ENCODE measurements around the gene PNKD. TPM values are rescaled to one million over a fixed set of nuclear protein-coding genes. Genes with fewer than 3 reads are reported as not detected.
"Not testable (repeated sequence)": the region's sequence is repeated elsewhere in the genome, so short reads cannot be mapped to it uniquely, and the experiment has no call there.

Gene PNKD
- total RNA-seq, 1 experiment from 2014 or later, result 40.8 TPM

DNA sequence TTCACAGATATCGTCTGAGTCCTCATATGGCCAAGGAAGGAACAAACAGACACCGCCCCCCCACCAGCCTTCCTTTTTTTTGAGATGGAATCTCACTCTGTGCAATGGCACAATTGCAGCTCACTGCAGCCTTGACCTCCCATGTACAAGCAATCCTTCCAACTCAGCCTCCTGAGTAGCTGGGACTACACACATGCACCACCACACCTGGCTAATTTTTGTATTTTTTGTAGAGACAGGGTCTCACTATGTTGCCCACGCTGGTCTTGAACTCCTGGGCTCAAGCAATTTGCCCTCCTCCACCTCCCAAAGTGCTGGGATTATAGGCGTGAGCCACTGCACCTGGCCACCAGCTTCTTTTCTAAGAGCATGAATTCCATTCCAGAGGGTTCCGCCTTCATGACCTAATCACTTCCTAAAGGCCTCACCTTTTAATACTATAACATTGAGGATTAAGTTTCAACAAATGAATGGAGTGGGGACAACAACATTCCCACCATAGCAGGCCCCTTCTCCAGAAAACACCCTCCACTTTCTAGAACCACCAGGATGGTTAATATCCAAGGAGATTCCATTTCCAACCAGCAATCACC is 24.2 kb downstream of the PNKD start:
- Histone ChIP-seq H3K9me3 (no peaks in the 10 kb centered on the region), H3K36me3 (no peaks in the 10 kb centered on the region; the same call in none of the 2 replicates), H3K4me3 (no peak overlapping the region), H3K27me3 (no peaks in the 10 kb centered on the region)
- DNase-seq, result no peak

DNA sequence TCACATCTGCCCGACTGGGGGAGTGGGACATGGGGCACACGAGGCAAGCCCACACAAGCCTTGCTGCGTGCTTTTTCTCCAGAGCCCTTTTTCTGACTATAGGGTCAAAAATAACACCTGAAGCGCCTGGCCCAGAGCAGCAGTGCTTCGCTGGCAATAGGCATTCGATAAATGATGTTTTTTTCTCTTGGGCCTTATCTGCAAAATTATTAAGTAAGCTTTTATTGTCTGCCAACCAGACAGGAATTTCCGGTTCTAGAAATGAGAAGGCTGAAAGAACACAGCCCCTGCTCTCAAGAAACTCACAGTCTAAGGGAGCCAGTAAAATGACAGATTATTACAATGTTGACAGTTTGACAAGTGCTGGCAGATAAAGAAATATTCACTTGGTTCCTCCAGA is 24.7 kb downstream of the PNKD start:
- DNase-seq, result no peak
- Histone ChIP-seq H3K9me3 (no peaks in the 10 kb centered on the region), H3K4me3 (no peak overlapping the region), H3K36me3 (no peaks in the 10 kb centered on the region; the same call in none of the 2 replicates), H3K27me3 (no peaks in the 10 kb centered on the region)

DNA sequence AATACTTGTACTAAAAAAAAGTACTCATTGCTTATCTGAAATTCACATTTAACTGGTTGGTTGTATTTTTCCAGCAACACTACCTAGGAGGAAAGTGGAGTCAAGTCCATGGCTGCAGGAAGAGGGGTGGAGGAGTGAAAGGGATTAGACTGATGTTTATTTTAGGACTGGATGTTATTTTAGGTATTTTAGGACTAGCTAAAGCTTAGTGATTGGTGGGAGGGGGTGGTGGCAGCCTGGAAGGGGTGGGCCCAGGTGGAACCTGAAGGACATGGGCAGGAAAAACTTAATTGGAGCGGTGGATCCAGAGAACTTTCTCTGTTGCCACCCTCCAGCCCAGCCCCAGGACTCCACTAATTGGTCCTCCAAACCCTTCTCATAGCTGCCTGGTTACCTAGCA is 25.9 kb downstream of the PNKD start:
- H3K36me3 ChIP-seq, result no peaks in the 10 kb centered on the region
- DNase-seq, result no peak

DNA sequence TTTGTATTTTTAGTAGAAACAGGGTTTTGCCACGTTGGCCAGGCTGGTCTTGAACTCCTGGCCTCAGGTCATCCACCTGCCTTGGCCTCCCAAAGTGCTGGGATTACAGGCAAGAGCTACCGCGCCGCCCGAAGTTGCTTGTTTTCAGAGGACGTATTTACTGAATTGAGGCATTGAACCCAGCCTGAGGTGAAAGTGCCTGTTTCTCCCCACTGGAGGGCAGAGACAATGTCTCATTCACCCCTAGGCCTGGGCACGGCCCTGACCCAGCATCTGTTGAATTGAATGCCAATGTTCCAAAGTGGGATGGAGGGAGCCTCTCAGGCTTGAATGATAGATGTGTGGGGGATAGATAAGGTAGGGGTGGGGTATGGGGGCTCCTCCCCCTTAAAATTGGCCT is 26.5 kb downstream of the PNKD start:
- no peak for DNase-seq
- no peaks in the 10 kb centered on the region for H3K27me3 ChIP-seq
- no peak overlapping the region for H3K4me3 ChIP-seq

More for the DNA sequence above, 25.9 kb downstream of the PNKD start:
- Histone ChIP-seq H3K9me3 (no peaks in the 10 kb centered on the region), H3K4me3 (no peak overlapping the region), H3K27me3 (no peaks in the 10 kb centered on the region)

DNA sequence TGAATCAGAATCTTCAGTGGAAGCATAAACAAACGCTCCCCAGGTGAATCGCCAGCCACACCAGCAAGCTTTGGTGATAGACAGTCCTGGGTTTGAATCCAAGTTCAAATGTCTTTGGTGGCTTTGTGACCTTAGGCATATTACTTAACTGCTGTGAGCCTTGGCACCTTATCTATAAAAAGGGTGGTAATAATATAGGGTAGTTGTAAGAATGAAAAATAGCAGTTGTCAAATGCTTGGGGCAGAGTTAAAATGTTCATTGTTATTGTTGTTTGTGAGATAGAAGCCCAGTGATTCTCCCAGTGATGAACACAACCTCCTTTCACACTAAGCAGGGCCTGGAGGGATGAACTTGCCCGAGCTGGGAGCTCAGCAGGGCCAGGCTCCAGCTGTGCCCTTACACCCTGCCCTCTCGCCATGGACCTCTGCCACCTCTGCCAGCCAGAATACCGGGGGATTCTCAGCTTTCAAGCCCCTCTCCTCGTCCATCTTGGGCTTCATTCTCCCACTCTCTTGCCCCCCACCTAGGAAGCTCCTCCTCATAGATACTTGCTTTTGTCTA is 28.1 kb downstream of the PNKD start:
- no peak for DNase-seq
- Histone ChIP-seq H3K36me3 (no peaks in the 10 kb centered on the region), H3K27me3 (no peaks in the 10 kb centered on the region)

More for the DNA sequence above, 26.5 kb downstream of the PNKD start:
- H3K9me3 ChIP-seq, result no peaks in the 10 kb centered on the region
- no peaks in the 10 kb centered on the region for H3K36me3 ChIP-seq

DNA sequence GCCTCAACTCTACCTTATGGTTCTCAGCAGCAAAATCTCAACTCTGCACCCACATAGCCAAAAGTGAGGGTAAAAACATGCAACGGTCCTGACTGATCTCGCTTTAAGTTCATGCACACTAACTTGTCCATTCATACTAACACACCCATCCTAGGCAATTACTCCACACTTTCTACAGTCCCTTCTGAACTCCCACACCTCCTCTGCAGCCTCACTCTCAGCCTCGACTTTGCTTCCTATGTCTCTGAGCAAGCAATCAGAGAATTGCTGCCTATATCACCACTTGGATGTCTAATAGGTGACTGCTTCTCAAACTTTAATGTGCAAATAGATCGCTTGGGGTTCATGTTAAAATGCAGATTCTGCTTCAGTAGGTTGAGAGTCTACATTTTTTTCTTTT is 29.8 kb downstream of the PNKD start:
- Histone ChIP-seq H3K4me3 (no peak overlapping the region), H3K36me3 (no peaks in the 10 kb centered on the region), H3K27me3 (no peaks in the 10 kb centered on the region), H3K9me3 (no peaks in the 10 kb centered on the region)
- no peak for DNase-seq

More for the DNA sequence above, 28.1 kb downstream of the PNKD start:
- H3K9me3 ChIP-seq, result no peaks in the 10 kb centered on the region
- no peak overlapping the region for H3K4me3 ChIP-seq

DNA sequence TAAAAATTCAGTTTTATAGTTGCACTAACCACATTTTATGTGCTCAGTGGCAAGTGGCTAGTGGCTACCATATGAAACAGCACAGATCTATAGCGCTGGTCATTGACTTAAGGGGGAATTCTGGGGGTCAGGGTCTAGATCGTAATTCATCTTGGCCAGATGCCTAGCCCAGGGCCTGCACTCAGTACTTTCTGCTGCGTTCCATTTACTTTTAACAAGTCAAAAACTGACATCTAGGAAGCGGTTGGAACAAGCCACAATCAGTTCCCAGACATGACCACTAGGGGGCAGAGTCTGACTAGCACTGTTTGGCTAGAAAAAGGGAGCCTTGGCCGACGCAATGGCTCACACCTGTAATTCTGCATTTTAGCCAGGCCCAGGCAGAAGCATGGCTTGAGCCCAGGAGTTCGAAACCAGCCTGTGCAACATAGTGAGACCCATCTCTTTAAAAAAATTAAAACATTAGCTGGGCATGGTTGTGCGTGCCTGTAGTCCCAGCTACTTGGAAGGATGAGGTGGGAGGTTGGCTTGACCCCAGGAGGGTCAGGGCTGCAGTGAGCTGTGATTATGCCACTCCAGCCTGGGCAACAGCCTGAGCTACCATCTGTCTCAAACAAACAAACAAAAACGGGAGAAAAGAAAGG is 31.0 kb downstream of the PNKD start:
- H3K27me3 ChIP-seq, result no peaks in the 10 kb centered on the region
- H3K9me3 ChIP-seq, result no peaks in the 10 kb centered on the region
- H3K36me3 ChIP-seq, result no peaks in the 10 kb centered on the region
- DNase-seq, result peak; percentile 61
- H3K4me3 ChIP-seq, result no peak overlapping the region

DNA sequence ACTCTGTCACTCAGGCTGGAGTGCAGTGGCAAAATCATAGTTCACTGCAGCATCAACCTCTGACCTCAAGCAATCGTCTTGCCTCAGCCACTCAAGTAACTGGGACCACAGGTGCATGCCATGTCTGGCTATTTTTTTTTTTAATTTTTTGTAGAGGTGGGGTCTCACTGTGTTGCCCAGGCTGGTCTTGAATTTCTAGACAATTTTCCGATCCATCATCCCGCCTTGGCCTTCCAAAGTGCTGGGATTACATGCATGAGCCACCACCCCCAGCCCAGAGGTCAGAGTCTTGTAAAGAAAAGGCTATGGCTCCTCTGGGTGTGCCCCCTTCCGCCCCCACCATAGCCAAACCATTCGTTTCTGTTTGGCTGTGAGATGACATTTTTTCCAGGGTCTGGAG is 35.1 kb downstream of the PNKD start:
- H3K36me3 ChIP-seq, result no peaks in the 10 kb centered on the region
- H3K4me3 ChIP-seq, result no peak overlapping the region
- H3K27me3 ChIP-seq, result no peaks in the 10 kb centered on the region
- H3K9me3 ChIP-seq, result no peaks in the 10 kb centered on the region
- DNase-seq, result no peak

DNA sequence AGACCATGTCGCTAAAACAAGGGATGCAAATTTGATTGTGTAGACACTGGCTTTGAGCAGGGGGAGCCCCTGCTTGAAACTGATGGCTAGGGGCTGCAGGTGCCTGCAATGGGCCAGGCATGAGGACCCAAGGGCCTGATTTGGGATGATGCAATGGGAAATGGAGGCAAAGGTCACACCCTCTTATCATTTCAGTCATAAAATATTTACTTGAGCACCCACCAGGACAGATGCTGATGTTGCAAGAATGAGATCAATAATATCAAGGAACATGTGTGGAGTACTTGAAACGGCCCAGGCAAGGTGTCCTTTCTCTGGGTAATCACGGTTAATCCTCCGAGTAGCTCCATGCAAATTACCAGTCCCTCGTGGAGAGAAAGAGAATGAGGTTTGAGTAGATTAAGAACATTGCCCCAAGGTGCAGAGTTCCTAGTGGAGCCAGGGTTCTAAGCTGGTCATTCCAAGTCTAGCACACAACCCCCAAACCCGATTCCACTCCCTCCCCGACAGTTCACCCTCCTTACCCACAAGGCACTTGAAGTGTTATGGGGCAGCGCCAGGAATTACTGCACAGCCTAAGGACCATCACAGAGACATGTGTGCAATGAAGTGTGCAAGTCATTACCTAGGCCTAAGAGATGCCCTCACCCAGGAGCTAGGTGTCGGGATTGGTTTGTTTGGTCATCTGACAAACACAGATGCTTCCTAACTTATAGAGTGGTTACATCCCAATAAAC is 36.0 kb downstream of the PNKD start:
- DNase-seq, result no peak
- H3K27me3 ChIP-seq, result no peaks in the 10 kb centered on the region
- no peak overlapping the region for H3K4me3 ChIP-seq
- no peaks in the 10 kb centered on the region for H3K36me3 ChIP-seq
- H3K9me3 ChIP-seq, result no peaks in the 10 kb centered on the region

DNA sequence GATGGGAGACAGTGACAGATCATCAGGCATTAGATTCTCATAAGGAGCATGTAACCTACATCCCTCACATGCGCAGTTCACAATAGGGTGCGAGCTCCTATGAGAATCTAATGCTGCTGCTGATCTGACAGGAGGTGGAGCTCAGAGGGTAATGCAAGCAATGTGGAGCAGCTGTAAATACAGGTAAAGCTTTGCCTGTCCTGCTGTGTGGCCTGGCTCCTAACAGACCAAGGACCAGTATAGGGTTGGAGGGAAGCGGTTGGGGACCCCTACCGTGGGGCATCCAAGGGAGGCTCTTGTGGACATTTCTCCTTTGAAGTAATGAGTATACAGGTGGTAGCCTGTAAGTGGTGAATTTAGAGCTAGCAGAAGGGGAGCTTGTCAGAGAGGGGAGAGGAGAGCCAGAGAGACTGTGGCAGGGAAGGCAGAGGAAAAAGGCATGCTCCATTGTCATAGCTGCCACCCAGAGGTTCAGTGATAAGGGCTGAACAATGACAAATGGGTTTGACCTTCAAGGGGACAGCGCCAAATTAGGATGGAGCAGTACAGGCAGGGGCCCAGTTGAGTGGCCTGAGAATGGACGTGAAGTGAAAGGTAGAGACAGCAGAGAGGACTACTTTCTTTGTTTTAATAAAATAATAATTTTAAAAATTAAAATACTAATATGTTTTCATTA is 37.2 kb downstream of the PNKD start:
- DNase-seq, result no peak
- Histone ChIP-seq H3K9me3 (no peaks in the 10 kb centered on the region), H3K27me3 (no peaks in the 10 kb centered on the region), H3K36me3 (no peaks in the 10 kb centered on the region), H3K4me3 (no peak overlapping the region)

DNA sequence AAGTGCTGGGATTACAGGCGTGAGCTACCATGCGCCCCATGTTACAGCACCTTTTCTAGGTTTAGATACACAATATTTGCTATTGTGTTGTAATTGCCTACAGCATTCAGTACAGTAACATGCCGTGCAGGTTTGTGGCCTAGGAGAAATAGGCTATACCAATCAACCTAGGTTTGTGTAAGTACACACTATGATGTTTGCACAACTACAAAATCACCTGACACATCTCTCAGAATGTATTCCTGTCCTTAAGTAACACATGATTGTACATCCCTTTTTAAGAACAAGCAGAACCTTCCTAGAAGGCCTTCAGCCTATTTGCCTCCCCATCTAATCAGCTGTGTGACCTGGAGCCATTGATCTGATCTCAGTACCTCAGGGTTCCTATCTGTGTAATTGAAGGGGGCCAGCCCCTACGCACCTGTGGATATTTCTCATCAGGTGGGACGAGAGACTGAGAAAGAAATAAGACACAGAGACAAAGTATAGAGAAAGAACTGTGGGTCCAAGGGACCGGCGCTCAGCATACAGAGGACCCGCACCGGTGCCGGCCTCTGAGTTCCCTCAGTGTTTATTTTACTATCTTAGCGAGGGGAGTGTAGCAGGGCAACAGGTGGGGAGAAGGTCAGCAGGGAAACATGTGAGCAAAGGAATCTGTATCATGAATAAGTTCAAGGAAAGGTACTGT is 40.7 kb downstream of the PNKD start:
- H3K4me3 ChIP-seq, result no peak overlapping the region
- H3K36me3 ChIP-seq, result no peaks in the 10 kb centered on the region
- DNase-seq, result no peak
- H3K27me3 ChIP-seq, result no peaks in the 10 kb centered on the region
- H3K9me3 ChIP-seq, result no peaks in the 10 kb centered on the region

DNA sequence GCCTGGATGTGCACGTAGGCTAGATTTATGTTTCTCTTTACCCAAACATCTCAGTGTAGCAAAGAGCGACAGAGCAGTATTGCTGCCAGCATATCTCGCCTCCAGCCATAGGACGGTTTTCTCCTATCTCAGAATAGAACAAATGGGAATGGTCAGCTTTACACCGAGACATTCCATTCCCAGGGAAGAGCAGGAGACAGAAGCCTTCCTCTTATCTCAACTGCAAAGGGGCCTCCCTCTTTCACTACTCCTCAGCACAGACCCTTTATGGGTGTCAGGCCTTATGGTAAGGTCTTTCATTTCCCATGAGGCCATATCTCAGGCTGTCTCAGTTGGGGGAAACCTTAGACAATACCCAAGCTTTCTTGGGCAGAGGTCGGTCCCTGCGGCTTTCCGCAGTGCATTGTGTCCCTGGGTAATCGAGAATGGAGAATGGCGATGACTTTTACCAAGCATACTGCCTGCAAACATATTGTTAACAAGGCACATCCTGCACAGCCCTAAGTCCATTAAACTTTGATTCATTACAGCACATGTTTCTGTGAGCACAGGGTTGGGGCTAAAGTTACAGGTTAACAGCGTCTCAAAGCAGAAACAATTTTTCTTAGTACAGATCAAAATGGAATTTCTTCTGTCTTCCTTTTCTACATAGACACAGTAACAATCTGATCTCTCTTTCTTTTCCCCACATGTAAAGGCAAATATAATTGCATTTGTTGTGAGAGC is 41.4 kb downstream of the PNKD start:
- not testable (repeated sequence) for H3K4me3 ChIP-seq, DNase-seq, H3K36me3 ChIP-seq

DNA sequence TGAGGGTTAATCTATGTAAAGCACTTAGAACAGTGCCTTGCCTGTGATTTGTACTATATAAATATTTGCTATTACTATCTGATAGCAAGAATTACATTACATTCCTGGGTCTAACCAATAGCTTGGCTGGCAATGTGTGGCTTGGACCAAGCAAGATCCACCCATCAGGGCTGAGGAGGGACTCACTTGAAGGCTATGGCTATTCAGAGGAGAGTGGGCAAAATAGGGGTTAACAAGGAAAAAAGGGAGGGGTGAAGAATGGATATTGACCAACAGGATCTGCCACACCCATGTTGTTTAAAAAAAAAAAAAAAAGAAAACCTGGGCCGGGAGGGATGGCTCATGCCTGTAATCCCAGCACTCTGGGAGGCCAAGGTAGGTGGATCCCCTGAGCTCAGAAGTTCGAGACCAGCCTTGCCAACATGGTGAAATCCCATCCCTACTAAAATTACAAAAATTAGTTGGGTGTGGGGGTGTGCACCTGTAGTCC is 42.0 kb downstream of the PNKD start:
- no peak for DNase-seq

More for the DNA sequence above, 41.4 kb downstream of the PNKD start:
- not testable (repeated sequence) for H3K27me3 ChIP-seq, H3K9me3 ChIP-seq

DNA sequence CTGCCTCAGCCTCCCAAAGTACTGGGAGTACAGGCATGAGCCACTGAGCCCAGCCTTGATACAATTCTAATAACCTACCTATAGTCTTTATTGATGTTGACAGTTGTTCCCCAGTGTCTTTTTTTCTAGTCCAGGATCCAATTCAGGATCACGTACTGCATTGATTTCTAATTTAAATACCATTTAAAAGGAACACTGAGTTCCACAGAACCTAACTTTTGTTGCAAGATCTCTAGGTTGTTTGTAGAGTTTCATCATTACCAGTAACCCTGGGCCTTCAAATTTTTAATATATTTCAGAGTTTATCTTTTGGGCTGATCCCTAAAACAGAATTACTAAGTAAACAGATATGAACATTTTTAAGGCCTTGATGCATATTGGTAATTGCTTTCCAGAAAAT is 43.0 kb downstream of the PNKD start:
- Histone ChIP-seq H3K27me3 (no peaks in the 10 kb centered on the region), H3K9me3 (no peaks in the 10 kb centered on the region), H3K4me3 (no peak overlapping the region), H3K36me3 (no peaks in the 10 kb centered on the region)
- no peak for DNase-seq

More for the DNA sequence above, 42.0 kb downstream of the PNKD start:
- Histone ChIP-seq H3K4me3 (no peak overlapping the region), H3K27me3 (no peaks in the 10 kb centered on the region), H3K36me3 (no peaks in the 10 kb centered on the region), H3K9me3 (no peaks in the 10 kb centered on the region)

DNA sequence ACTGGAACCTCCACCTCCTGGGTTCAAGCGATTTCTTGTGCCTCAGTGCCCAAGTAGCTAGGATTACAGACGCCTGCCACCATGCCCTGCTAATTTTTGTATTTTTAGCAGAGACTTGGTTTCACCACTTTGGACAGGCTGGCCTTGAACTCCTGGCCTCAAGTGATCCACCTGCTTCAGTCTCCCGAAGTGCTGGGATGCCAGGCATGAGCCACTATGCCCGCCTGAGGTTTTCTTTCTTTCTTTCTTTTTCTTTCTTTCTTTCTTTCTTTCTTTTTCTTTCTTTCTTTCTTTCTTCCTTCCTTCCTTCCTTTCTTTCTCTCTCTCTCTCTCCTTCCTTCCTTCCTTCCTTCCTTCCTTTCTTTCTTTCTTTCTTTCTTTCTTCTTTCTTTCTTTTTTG is 44.4 kb downstream of the PNKD start:
- H3K4me3 ChIP-seq, H3K36me3 ChIP-seq, H3K9me3 ChIP-seq, DNase-seq, H3K27me3 ChIP-seq: not testable (repeated sequence)

DNA sequence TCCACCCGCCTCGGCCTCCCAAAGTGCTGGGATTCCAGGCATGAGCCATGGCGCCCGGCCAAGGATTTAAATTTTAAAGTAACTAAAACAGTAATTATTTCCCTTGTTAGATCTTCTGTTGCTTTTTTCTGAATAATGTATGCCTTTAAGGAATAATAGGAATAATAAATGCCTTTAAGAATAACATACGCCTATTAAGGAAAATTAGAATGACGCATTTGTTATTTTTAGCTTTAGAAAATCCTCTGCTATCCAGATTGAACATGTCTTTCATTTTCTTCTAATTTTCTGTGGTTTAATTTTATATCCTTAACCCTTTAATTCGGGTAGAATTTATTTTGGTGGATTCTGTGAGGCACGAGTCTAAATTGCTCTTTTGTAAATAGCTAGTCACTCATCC is 45.1 kb downstream of the PNKD start:
- Histone ChIP-seq H3K4me3 (no peak overlapping the region), H3K27me3 (no peaks in the 10 kb centered on the region), H3K36me3 (no peaks in the 10 kb centered on the region), H3K9me3 (no peaks in the 10 kb centered on the region)
- no peak for DNase-seq
